HuH-7.5 (cell line): ENCODE data around the gene DMXL2.
"Not testable (repeated sequence)": the region's sequence is repeated elsewhere in the genome, so short reads cannot be mapped to it uniquely, and the experiment has no call there.

Experiments
- DNase-seq: peaks from one replicate; pipeline ENCODE4 v3.0.0; 2011; ENCODE audit warnings: low spot score

DMXL2 gene

DNA sequence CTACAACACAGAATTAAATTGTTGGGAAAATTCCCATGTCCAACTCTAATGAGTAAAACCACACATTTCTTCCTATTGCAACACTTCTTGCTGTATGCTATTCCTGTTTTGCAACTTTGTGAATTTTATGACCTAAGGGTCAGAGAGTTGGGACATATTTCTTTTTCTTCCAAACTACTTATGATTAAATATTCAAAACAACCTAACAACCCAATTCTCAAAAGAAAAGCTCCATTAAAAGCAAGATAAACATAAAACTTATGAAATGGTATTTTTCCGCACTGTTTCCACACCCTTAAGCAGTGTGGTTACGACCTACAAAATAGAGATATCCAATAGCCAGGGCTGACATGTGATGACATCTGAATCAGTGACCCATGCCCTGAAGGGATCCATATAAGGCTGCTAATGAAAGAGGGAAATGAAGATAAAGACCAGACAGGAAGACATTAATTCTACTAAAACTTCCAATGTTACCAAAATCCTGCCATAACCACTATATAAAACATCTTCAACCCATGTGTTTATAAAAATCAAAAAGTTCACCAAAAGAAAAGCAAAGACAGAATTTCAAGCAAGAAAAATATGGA, 45.6 kb downstream of the DMXL2 start:
- no peak for DNase-seq

GRCh38 chr15:51576286-51576850, 46.2 kb downstream of the DMXL2 start:
- no peak for DNase-seq

DNA sequence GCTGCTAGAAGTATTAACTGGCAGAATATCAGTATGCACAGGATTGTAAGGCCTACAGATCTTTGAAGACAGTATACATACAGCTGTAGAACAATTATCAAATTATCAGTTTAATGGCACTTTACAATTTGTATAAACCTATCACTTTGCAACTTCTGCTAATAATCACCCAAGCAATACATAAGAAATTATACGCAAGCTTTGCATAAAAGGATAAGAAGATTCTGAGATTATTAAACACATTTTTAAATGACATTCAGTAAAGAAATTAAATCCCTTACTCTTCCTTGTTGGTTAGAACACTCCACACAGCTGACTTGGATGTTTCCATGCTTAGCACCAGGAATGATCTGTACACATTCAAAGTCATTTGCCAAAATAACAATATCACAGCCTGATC, 46.8 kb downstream of the DMXL2 start:
- no peak for DNase-seq

- not testable (repeated sequence) for DNase-seq
Measured at GRCh38 chr15:51573352-51573751, 49.2 kb downstream of the DMXL2 start.

DNA sequence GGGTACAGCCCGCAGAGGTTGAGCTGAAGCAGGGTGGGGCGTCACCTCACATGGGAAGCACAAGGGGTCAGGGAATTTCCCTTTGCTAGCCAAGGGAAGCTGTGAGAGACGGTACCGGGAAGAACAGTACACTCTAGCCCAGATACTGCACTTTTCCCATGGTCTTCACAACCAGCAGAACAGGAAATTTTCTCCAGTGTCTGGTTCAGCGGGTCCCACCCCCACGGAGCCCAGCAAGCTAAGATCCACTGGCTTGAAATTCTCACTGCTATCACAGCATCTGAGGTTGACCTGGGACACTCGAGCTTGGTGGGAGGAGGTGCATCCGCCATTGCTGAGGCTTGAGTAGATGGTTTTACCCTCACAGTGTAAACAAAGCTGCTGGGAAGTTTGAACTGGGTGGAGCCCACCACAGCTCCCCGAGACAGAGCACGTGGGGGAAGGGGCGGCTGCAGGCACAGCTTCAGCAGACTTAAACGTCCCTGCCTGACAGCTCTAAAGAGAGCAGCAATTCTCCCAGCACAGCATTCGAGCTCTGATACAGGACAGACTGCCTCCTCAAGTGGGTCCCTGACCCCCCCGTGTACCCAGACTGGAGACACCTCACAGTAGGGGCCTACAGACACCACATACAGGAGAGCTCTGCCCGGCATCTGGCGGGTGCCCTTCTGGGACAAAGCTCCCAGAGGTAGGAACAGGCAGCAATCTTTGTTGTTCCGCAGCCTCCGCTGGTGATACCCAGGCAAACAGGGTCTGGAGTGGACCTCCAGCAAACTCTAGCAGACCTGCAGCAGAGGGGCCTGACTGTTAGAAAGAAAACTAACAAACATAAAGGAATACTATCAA, 53.4 kb downstream of the DMXL2 start:
- not testable (repeated sequence) for DNase-seq

DNA sequence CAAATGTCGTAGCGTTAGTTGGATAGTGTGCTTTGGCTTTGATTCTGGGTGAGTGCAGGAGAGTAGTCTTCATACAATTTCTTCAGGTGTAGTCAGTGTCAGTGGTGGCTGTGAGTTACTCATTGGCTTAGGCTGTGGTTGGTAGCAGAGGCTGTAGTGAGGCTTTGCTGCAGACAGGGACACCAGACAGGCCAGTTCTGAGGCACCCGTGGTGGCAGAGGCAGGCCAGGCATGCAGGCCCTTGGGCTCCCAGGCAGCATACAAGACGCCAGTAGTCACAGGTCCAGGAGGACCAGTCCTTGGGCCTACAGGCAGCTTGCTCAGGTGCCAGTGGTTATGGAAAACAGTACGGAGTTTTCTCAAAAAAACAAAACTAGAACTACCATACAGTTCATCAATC, 61.3 kb downstream of the DMXL2 start:
- no peak for DNase-seq

- DNase-seq = no peak
Measured at GRCh38 chr15:51558876-51559275, 63.7 kb downstream of the DMXL2 start.

DNA sequence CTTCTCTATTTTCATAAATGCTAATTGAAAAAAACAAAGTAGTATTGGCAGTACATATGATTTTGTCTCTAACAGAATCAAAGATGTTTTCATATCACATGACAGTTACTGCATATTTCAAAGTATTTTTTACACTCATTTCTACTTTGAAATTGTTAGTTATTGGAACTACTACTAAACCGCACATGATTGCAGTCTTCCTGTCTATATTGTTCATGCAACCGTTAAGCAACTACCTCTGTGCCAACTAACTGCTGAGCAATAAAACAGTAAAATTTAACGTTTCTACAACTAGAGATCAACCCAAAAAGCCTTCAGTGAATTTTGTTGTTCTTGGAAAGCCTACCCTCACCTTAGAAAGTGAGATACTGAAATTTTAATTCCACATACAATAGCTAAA, 64.2 kb downstream of the DMXL2 start:
- no peak for DNase-seq

GRCh38 chr15:51550841-51551240, 71.7 kb downstream of the DMXL2 start:
- DNase-seq = no peak

DNA sequence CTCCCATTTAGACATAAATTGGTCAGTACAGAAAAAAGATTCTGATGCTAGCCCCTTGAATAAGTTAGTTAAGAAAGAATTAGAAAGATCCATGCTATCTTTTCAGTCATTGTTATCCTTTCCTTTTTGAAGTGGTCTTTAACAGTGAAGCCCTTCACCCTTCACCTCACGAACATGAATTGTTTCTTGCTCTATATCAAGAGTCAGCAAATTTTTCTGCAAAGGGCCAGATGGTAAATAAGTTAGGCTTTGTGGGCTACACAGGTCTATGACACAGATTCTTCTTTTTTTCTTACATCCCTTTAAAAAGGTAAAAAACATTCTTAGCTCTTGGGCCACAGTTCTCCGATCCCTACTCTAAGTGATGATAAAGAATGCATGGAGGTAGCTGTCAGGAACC, 74.9 kb downstream of the DMXL2 start:
- no peak for DNase-seq

- DNase-seq = peak; percentile 6
Measured at GRCh38 chr15:51536965-51537574, 85.5 kb downstream of the DMXL2 start.

DNA sequence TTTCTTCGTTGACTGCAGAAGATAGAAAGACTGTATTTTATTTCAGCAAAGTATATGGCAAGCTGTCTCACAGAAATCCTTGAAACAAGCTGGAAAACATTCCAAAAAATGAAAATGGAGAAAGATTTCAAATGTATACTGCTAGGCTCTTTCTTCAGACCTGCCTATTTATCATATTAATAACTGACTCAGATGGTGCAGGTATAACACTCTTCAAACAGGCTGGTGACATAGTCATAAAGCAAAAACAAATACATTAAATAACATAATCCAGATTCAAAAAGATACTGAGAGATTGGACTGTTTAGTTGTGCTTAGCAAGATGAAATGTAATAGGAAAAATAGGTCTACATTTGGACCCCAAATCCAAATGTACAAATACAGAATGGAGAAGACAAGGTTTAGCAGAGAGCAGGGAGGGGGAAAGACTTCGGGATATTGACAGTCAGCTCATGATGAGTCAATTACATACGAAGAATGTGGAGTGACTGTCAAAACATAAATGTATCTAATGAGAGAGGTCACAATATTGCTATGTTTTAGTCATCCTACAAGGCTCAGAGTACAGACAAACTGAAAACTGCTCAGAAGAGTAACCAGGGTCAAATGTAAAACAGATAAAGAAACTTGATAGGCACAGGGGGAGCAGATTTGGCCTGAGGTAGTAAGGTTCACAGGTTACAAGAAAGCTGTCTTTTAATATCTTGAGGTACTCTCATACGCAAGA, 88.7 kb downstream of the DMXL2 start:
- no peak for DNase-seq

DNA sequence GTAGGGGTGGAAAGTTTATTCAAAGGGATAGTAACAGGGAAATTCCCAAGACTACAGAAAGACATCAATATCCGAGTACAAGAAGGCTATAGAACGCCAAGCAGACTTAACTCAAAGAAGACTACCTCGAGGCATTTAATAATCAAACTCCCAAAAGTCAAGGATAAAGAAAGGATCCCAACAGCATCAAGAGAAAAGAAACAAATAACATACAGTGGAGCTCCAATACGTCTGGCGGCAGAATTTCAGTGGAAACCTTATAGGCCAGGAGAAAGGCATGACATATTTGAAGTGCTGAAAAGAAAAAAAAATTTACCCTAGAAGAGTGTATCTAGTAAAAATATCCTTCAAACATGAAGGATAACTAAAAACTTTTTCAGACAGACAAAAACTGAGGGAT, 95.6 kb downstream of the DMXL2 start:
- DNase-seq = no peak

- DNase-seq = no peak
Measured at GRCh38 chr15:51524376-51524775, 98.2 kb downstream of the DMXL2 start.

DNA sequence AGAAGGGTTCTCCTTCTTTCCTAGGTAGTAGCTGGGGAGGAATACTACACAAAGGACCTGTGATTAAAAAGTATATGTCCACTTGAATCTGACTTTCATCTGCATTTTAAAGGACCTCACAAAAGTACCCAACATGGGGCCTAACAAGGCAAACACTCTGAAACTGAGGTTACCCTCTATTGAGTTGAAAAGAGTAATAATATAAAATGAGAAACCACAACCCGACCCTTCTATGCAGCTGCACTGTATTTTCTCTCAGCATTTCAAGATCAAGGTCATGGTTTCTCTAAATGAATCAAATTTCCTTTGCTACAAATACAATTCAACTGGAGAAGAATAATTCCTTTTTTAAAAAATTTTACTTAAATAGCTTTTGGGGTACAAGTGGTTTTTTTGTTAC, 106.3 kb downstream of the DMXL2 start:
- no peak for DNase-seq

GRCh38 chr15:51505251-51505650, 117.3 kb downstream of the DMXL2 start:
- no peak for DNase-seq

DNA sequence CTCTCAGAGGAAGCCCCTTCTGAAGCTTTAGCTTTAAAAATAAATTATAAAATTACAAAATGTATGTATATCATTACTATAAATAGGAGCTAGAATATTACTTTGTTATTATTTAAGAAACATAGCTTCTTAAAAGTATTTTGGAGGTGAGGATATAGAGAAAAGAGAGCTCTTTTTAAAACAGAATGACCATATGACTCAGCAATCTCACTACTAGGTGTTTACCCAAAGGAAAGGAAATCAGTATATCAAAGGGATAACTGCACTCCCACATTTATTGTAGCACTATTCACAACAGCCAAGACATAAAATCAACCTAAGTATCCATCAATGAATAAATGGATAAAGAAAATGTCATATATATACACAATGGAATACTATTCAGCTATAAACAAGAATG, 119.6 kb downstream of the DMXL2 start:
- no peak for DNase-seq

DNA sequence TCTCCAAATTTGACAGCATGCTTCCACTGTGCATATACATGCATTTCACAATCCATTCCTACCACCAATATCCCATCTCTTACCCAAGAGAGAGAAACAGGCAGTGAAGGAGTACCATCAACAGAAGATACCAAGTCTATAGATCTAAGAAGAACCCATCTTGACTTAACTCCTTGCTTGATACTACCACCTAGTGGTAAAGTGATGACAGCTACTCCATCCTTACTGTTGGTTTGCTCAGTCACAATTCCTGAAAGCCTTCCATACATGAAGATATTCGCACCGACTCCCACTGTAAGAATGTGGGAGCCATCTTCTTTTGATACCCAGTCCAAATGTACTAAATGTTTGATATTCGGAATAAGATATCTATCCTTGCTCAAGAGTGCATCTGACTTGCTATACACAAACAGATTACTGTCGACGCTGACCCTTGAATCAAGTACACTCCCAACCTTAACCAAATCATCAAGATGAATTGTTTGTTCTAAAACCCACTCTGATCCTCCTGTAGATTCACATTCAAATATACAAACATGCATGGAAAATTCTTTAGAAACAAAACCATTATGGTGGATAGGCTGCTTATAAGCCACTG, 123.1 kb downstream of the DMXL2 start:
- peak; percentile 15 for DNase-seq

DNA sequence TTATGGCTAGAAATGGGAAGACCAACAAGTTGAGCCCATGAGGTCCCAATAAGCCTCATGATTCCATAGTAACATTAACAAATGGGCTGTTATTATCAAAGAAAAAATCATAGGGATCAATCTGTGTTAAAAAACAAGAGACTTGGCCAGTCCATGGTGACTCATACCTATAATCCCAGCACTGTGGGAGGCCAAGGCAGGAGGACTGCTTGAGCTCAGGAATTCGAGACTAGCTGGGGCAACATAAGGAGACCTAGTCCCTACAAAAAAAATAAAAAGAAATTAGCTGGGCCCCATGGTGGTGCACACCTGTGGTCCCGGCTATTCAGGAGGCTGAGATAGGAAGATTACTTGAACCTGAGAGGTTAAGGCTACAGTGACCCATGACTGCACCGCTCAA, 124.8 kb downstream of the DMXL2 start:
- DNase-seq = no peak

- DNase-seq = no peak
Measured at GRCh38 chr15:51496246-51496645, 126.3 kb downstream of the DMXL2 start.

DNA sequence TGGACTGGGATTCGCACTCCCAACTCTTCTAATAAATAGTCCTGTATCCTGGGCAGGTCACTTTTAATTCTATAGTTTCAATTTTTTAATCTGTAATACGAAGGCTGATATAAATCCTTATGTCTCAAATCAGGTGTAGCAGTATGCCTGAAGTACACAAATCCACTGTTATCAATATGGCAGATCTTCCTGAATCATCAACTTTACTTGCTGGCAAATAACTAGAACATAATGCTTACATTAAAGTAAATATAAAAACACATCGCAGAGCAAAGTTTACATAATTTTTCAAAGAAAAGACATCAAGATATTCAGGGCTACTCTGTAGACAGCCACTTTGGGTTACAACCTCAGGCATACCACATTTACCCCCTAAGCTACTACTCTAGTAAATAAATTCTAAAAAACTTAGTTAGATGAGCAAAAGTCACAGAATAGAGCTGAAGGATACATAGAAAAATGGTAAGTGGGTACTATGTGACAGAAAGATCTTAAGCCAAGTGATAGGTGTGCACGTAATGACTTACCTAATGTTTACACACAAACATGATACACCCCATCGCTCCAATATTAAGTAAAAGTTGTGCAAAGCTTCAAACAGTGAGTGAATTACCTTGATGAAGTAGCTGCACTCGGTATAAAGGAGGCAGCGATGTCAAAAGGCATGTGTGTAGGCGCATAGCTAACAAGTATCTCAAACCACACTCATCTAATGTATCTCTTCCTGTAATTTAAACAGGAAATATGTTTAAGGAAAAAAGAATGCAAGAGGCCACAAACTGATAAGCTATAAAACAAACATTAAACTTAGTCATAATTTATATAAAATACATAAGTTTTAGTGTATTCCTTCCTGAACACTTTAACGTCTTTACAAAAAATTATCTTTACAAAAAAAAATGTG, 127.9 kb downstream of the DMXL2 start:
- no peak for DNase-seq
